H1 (cell line): ENCODE results near the gene NAPA. TPM values are rescaled to one million over a fixed set of nuclear protein-coding genes. Genes with fewer than 3 reads are reported as not detected.

Source experiments
- ATF3 ChIP-seq: IDR thresholded peaks from 2 replicates; pipeline ENCODE4 v1.6.1; 2011; ENCODE audit warnings: low read depth, mild to moderate bottlenecking, low read length; ENCODE audit not compliant: insufficient read depth
- CHD1 ChIP-seq: IDR thresholded peaks from 2 replicates; pipeline ENCODE4 v1.6.1; 2012; ENCODE audit warnings: low read depth, low read length, improper control_type of control experiment
- CREB1 ChIP-seq: IDR thresholded peaks from 2 replicates; pipeline ENCODE4 v1.6.1; 2012; ENCODE audit warnings: inconsistent platforms
- KDM1A ChIP-seq: fragments of 200-600, 300-600 bp; sonication (generic); IDR thresholded peaks from 2 replicates; pipeline ENCODE4 v1.7.1; 2016; ENCODE audit warnings: mild to moderate bottlenecking, low read length, borderline replicate concordance
- MAX ChIP-seq: IDR thresholded peaks from 2 replicates; pipeline ENCODE4 v1.6.1; 2012; ENCODE audit warnings: inconsistent platforms
- SP1 ChIP-seq: IDR thresholded peaks from 2 replicates; pipeline ENCODE4 v1.6.1; 2011; ENCODE audit warnings: low read depth, low read length
- polyA plus RNA-seq, 7 experiments: library from polyadenylated mRNA; depleted of rRNA in 3 of 7; stranded (reverse) in 5 of 7; unstranded in 2 of 7; fragments of >200 nt in 5 of 7; fragments of 200-250 nt in 2 of 7; gene quantifications; 1 replicate in 5 of 7; 2 replicates in 1 of 7; 4 replicates in 1 of 7; pipeline versions ENCODE4 v1.2.1 to v1.2.3, GENCODE V29; 2011 to 2013; ENCODE audit warnings: missing spikeins in 2 of 7, mixed read lengths in 2 of 7
- total RNA-seq: library from RNA; stranded (reverse); fragmentation: NEBNext Ultra II Directional; extraction: Animal tissue kit (Norgen Biotek cat#: 25700); gene quantifications from 2 replicates; pipeline ENCODE4 v1.2.1, GENCODE V29; 2021

The NAPA gene
- total and polyA plus RNA-seq, 2 of the 8 experiments (the other 6 are each of a cell fraction or from before 2014, with no cell fraction given): 58.5 to 78.2 TPM

DNA sequence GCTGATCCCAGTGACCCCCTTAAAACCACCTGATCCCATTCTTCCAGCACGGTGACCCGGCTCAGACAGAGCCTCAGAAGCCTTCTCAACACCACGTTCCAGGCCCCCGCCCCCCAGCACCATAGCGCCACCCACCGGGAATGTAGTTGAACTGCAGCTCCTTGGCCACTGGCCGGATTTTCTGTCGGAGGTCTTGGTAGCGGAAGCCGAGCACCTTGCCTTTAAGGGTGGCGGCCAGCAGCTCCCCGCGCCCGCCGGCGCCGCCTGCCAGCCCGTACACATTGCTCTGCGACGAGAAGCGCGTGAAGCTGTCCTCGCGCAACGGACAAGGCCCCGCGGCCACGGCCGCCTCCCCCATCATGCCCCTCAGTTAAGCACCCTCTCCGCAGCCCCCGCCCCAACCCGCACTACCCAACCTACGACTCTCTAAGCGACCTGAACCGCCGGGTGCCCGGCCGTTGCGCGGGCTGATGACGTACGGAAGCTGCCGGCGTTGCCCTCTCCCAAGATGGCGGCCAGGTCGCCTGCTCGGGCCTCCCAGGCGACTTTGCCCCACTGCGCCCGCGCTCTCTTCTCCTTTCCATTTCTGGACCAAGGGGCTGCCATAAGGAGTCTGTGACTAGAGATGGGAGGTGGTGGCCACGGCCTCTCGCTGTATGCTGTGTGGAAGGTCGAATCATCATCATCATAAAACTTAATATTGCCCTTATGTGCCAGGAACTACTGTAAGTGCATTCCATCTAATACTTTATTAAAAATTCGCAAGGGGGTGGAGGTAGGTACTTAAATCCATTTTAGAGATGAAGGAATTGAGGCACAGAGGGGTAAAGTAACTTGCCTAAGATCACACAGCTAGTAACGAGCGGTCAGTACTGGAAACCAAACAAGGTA is 30.8 kb downstream of the NAPA start, which contains the start of gene KPTN (continued):
- TF ChIP-seq CREB1 (peak; percentile 99), KDM1A (peak; percentile 85; the same call in 1 of the 2 replicates), MAX (peak; percentile 17; the same call in 1 of the 2 replicates), SP1 (peak; percentile 41; the same call in 1 of the 2 replicates), CHD1 (no peak), ATF3 (peak; percentile 92)
